B cell (primary cell): Measurements from ENCODE around the gene CCNA2. TPM values are rescaled to one million over a fixed set of nuclear protein-coding genes. Genes with fewer than 3 reads are reported as not detected.

Experiments used
- ATAC-seq: fragments of 200-7000 bp; cut with Tn5 transposase; one replicate; pipeline ENCODE4 v1.10.0; 2021; ENCODE audit warnings: low read depth, mild to moderate bottlenecking, moderate number of reproducible peaks, moderate library complexity
- CTCF ChIA-PET: fragments of 350-600 bp; sonication (Branson Sonifier 250); formaldehyde crosslinking; loops from one replicate; lab custom pipeline; 2021; ENCODE audit warnings: antibody characterized with exemption, inconsistent platforms; lab: Charles Lee
- POLR2A ChIA-PET: fragments of 350-600 bp; sonication (Branson Sonifier 250); formaldehyde crosslinking; loops from one replicate; lab custom pipeline; 2021; ENCODE audit warnings: antibody characterized with exemption; lab: Charles Lee
- DNase-seq: peaks from one replicate; pipeline ENCODE4 v3.0.0; 2013
- H2AFZ ChIP-seq: 2 replicates; pipeline ENCODE4 v1.6.1; 2012; ENCODE audit warnings: mild to moderate bottlenecking, low read depth, low read length; ENCODE audit not compliant: insufficient read depth, poor library complexity, severe bottlenecking
- H3K27ac ChIP-seq, 2 donors: 1 replicate in 1 of 2; 2 replicates in 1 of 2; pipeline ENCODE4 v1.5.1; 2012 to 2013; ENCODE audit warnings: low read length in 2 of 2, mild to moderate bottlenecking in 2 of 2, moderate library complexity in 1 of 2
- H3K27me3 ChIP-seq, 4 experiments: fragments of 200-600 bp in 1 of 4; sonication (generic) in 1 of 4; replicated peaks in 1 of 4; 1 replicate in 2 of 4; 2 replicates in 2 of 4; pipeline versions ENCODE4 v1.6.1 to v1.7.0; 2013 to 2016; ENCODE audit warnings: low read length in 3 of 4, mild to moderate bottlenecking in 2 of 4, mixed read lengths in 1 of 4, moderate library complexity in 1 of 4; ENCODE audit not compliant: insufficient read depth in 4 of 4, control insufficient read depth in 3 of 4; ENCODE audit errors: control extremely low read depth in 1 of 4
- H3K36me3 ChIP-seq, 2 experiments: replicated peaks in 1 of 2; 1 replicate in 1 of 2; 2 replicates in 1 of 2; pipeline versions ENCODE4 v1.6.1 to v1.7.1; 2013; ENCODE audit warnings: low read length in 1 of 2; ENCODE audit not compliant: insufficient read depth in 2 of 2, control insufficient read depth in 1 of 2; ENCODE audit errors: control extremely low read depth in 1 of 2, extremely low read depth in 1 of 2
- H3K4me1 ChIP-seq, 2 donors: fragments of 200-600 bp in 1 of 2; sonication (generic) in 1 of 2; 1 replicate in 1 of 2; 2 replicates in 1 of 2; pipeline versions ENCODE4 v1.5.1 to v1.6.1; 2013 to 2017; ENCODE audit warnings: low read length in 2 of 2; ENCODE audit not compliant: control insufficient read depth in 2 of 2, insufficient read depth in 2 of 2
- H3K4me2 ChIP-seq: replicated peaks from 2 replicates; pipeline ENCODE3; 2012; ENCODE audit warnings: mild to moderate bottlenecking, low read depth, low read length; ENCODE audit not compliant: poor library complexity, severe bottlenecking
- H3K4me3 ChIP-seq, 5 experiments: fragments of 200-600 bp in 1 of 5; sonication (generic) in 1 of 5; 1 replicate in 3 of 5; 2 replicates in 2 of 5; pipeline versions ENCODE4 v1.5.1 to v1.7.0; 2011 to 2016; ENCODE audit warnings: low read length in 4 of 5, mild to moderate bottlenecking in 4 of 5, low read depth in 2 of 5, control low read depth in 1 of 5, moderate library complexity in 1 of 5; ENCODE audit not compliant: insufficient read depth in 1 of 5; ENCODE audit errors: control extremely low read depth in 1 of 5, extremely low read depth in 1 of 5
- H3K79me2 ChIP-seq: fragments of 200-600 bp; sonication (generic); one replicate; pipeline ENCODE4 v1.6.0; 2016; ENCODE audit warnings: low read length; ENCODE audit not compliant: control insufficient read depth, insufficient read depth
- H3K9ac ChIP-seq: fragments of 200-600 bp; sonication (generic); 2 replicates; pipeline ENCODE4 v1.6.1; 2017; ENCODE audit warnings: mild to moderate bottlenecking, low read length, moderate library complexity
- H3K9me3 ChIP-seq, 3 donors: one replicate each; pipeline versions ENCODE4 v1.6.1 to v1.7.1; 2013; ENCODE audit warnings: low read length in 2 of 3; ENCODE audit not compliant: control insufficient read depth in 2 of 3, insufficient read depth in 1 of 3; ENCODE audit errors: control extremely low read depth in 1 of 3
- H4K20me1 ChIP-seq: 2 replicates; pipeline ENCODE4 v1.6.0; 2012; ENCODE audit warnings: mild to moderate bottlenecking, low read length; ENCODE audit not compliant: insufficient read depth, control insufficient read depth, poor library complexity, severe bottlenecking
- H3K27ac Mint-ChIP-seq: one replicate; pipeline ENCODE4 v1.8.0; 2021; ENCODE audit warnings: mixed read lengths
- H3K27me3 Mint-ChIP-seq: one replicate; pipeline ENCODE4 v1.8.0; 2021; ENCODE audit warnings: mixed read lengths
- H3K4me1 Mint-ChIP-seq: one replicate; pipeline ENCODE4 v1.8.0; 2021; ENCODE audit warnings: mixed read lengths
- H3K4me3 Mint-ChIP-seq: one replicate; pipeline ENCODE4 v1.8.0; 2021; ENCODE audit warnings: mixed read lengths
- H3K9me3 Mint-ChIP-seq: one replicate; pipeline ENCODE4 v1.8.0; 2022; ENCODE audit warnings: mixed read lengths; ENCODE audit not compliant: insufficient read depth
- EZH2 ChIP-seq: IDR thresholded peaks from 2 replicates; pipeline ENCODE4 v1.6.1; 2012; ENCODE audit warnings: borderline replicate concordance, low read depth, mild to moderate bottlenecking, moderate library complexity, low read length; ENCODE audit not compliant: insufficient read depth, poor library complexity, severe bottlenecking
- whole genome bisulfite sequencing: methylation state at CpG from one replicate; pipeline ENCODE4 v1.1.5; 2013; ENCODE audit warnings: missing lambda C conversion rate; ENCODE audit not compliant: insufficient coverage; 5-methylcytosine and 5-hydroxymethylcytosine counted together
- intact Hi-C: fragments of 100-400 bp; cut with micrococcal nuclease; formaldehyde crosslinking; loops from one replicate; pipeline ENCODE4 v1.10.0; 2022
- polyA minus RNA-seq: library from RNA; depleted of rRNA, polyadenylated mRNA; stranded (reverse); fragments of >200 nt; gene quantifications from 2 replicates; pipeline ENCODE4 v1.2.3, GENCODE V29; 2012
- polyA plus RNA-seq: library from polyadenylated mRNA; depleted of rRNA; stranded (reverse); fragments of >200 nt; gene quantifications from 2 replicates; pipeline ENCODE4 v1.2.3, GENCODE V29; 2012
- total RNA-seq, 2 donors: library from RNA; stranded (reverse); fragments of 120-200 nt in 1 of 2; gene quantifications; 1 replicate in 1 of 2; 2 replicates in 1 of 2; pipeline versions ENCODE4 v1.2.3 to v1.2.4, GENCODE V29; 2013 to 2022
- TF ChIP-seq, protein P1 (sequence below): fragments of 200-600 bp; IDR thresholded peaks from one replicate; pipeline ENCODE4 v1.8.0; 2022; ENCODE audit warnings: antibody characterized with exemption, mild to moderate bottlenecking

The CCNA2 gene
- total RNA-seq (0.94 and 1.8 TPM in 2 replicates), polyA plus RNA-seq (0.42 and 0.84 TPM in 2 replicates), polyA minus RNA-seq (1.3 TPM in 2 replicates)
- total RNA-seq (2013) = 1.8 TPM

DNA sequence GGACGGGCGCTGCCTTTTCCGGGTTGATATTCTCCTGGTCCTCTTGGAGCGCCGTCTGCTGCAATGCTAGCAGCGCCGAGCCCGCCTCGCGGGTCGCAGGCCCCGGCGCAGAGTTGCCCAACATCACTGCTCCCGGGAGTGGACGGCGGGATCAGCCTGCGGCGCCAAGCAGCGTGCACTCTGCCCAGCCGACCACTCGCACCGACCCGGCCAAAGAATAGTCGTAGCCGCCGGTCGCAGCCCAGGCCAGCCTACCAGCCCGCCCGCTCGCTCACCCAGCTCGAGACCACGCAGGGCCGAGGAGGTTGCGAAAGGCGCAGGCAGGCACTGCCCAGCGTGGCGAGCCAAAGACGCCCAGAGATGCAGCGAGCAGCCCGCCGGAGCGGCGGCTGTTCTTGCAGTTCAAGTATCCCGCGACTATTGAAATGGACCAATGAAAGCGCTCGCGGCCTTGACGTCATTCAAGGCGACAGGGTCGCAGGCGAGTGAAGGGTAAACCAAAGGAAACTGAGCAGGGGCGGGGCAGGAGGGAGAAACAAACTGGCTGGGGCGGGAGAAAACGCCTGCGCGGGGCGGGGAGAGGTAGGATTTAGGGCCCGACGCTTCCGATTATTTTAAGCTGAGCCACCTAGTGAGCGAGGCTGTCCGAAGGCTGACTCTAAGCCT is at the start of gene CCNA2:
Gene CCNA2, minus strand, starts transcription at position 379 of the 666 bp plus-strand sequence. Its CDS starts 255 bp downstream, at position 124.
- peak within 1 kb of the TSS; percentile 87 for H3K27ac Mint-ChIP-seq
- intact Hi-C loops = loop anchor here (1.0 to 5.0 kb wide), 5 partner anchors 22 to 1099 kb away; partner anchors contain the start of genes BBS12, BBS7, EXOSC9 and NUDT6
- peak within 1 kb of the TSS; percentile 100 for H3K4me2 ChIP-seq
- H3K27me3 Mint-ChIP-seq = no peaks in the 10 kb centered on the region
- peaks cover 8 to 10% of the 10 kb centered on the region in 2 donors for H3K4me1 ChIP-seq
- no peaks in the 10 kb centered on the region for H3K9me3 ChIP-seq
- ATAC-seq = peak; percentile 99
- H3K4me3 ChIP-seq = peak within 1 kb of the TSS; percentile 46 to 96 (median 74)
- H3K9ac ChIP-seq = peak within 1 kb of the TSS; percentile 91
- under 1% methylated on average over 63 of the region's 63 CpGs for WGBS
- H3K4me1 Mint-ChIP-seq = peaks cover 16% of the 10 kb centered on the region
- CTCF ChIA-PET = interaction anchor here (1.3 kb wide), 1 partner anchor 41 kb away, joined by 3 read pairs; no protein-coding TSS in a partner anchor
- H3K36me3 ChIP-seq = peaks cover 0 to 2% of the 10 kb centered on the region in 2 experiments
- peak; percentile 94 for DNase-seq
- H3K27ac ChIP-seq = peak within 1 kb of the TSS; percentile 62 to 82
- no peaks in the 10 kb centered on the region for H3K27me3 ChIP-seq
- H3K4me3 Mint-ChIP-seq = peak within 1 kb of the TSS; percentile 90
- no peaks in the 10 kb centered on the region for H4K20me1 ChIP-seq
- TF ChIP-seq EZH2 = no peak
- TF ChIP-seq, protein P1, sequence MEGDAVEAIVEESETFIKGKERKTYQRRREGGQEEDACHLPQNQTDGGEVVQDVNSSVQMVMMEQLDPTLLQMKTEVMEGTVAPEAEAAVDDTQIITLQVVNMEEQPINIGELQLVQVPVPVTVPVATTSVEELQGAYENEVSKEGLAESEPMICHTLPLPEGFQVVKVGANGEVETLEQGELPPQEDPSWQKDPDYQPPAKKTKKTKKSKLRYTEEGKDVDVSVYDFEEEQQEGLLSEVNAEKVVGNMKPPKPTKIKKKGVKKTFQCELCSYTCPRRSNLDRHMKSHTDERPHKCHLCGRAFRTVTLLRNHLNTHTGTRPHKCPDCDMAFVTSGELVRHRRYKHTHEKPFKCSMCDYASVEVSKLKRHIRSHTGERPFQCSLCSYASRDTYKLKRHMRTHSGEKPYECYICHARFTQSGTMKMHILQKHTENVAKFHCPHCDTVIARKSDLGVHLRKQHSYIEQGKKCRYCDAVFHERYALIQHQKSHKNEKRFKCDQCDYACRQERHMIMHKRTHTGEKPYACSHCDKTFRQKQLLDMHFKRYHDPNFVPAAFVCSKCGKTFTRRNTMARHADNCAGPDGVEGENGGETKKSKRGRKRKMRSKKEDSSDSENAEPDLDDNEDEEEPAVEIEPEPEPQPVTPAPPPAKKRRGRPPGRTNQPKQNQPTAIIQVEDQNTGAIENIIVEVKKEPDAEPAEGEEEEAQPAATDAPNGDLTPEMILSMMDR = no peak
- POLR2A ChIA-PET = interaction anchor here (1.5 kb wide), 1 partner anchor 22 kb away, joined by 7 read pairs; the partner anchor contains the start of gene EXOSC9
- no peaks in the 10 kb centered on the region for H3K9me3 Mint-ChIP-seq
- peak within 1 kb of the TSS; percentile 91 for H2AFZ ChIP-seq
- H3K79me2 ChIP-seq = peaks cover 9% of the 10 kb centered on the region
